HL-60 (cell line): Measurements from ENCODE around the gene KRTAP4-16.

Source experiments
- DNase-seq, 2 experiments: peaks; one replicate each; pipeline ENCODE4 v3.0.0-alpha.2; 2010 to 2020; ENCODE audit warnings: low read depth in 1 of 2, low spot score in 1 of 2
- H3K27ac ChIP-seq: fragments of 250-450 bp; sonication (Bioruptor Pico); replicated peaks from 2 replicates; pipeline ENCODE4 v1.5.1; 2020; ENCODE audit warnings: mild to moderate bottlenecking, moderate library complexity
- H3K27me3 ChIP-seq: fragments of 250-450 bp; sonication (Bioruptor Pico); 2 replicates; pipeline ENCODE4 v1.5.1; 2021; ENCODE audit warnings: mild to moderate bottlenecking, moderate library complexity; ENCODE audit not compliant: insufficient read depth, poor library complexity, severe bottlenecking
- H3K4me3 ChIP-seq: replicated peaks from 2 replicates; pipeline ENCODE4 v1.5.1; 2011; ENCODE audit warnings: mild to moderate bottlenecking, control low read depth, low read length; ENCODE audit not compliant: insufficient read depth
- GABPA ChIP-seq: IDR thresholded peaks from 2 replicates; pipeline ENCODE4 v1.6.1; 2012; ENCODE audit warnings: low read depth
- POLR2AphosphoS5 ChIP-seq: IDR thresholded peaks from 2 replicates; pipeline ENCODE4 v1.6.1; 2012; ENCODE audit warnings: low read depth
- SPI1 ChIP-seq: IDR thresholded peaks from 2 replicates; pipeline ENCODE4 v1.6.1; 2012; ENCODE audit warnings: low read depth, mild to moderate bottlenecking, borderline replicate concordance
- long read RNA-seq: library from polyadenylated mRNA; unstranded; transcript quantifications from one replicate; pipeline ENCODE4 v2.0.0, GENCODE V29; 2020
- TF ChIP-seq, protein P1 (sequence below): IDR thresholded peaks from 2 replicates; pipeline ENCODE4 v1.6.1; 2012; ENCODE audit warnings: low read depth; ENCODE audit not compliant: insufficient replicate concordance
- TF ChIP-seq, protein P2 (sequence below): IDR thresholded peaks from one replicate; pipeline ENCODE4 v1.5.1; 2011; ENCODE audit warnings: low read length, control low read depth, inconsistent platforms; ENCODE audit not compliant: insufficient read depth

KRTAP4-16 gene
- long read RNA-seq = 0 reads

DNA sequence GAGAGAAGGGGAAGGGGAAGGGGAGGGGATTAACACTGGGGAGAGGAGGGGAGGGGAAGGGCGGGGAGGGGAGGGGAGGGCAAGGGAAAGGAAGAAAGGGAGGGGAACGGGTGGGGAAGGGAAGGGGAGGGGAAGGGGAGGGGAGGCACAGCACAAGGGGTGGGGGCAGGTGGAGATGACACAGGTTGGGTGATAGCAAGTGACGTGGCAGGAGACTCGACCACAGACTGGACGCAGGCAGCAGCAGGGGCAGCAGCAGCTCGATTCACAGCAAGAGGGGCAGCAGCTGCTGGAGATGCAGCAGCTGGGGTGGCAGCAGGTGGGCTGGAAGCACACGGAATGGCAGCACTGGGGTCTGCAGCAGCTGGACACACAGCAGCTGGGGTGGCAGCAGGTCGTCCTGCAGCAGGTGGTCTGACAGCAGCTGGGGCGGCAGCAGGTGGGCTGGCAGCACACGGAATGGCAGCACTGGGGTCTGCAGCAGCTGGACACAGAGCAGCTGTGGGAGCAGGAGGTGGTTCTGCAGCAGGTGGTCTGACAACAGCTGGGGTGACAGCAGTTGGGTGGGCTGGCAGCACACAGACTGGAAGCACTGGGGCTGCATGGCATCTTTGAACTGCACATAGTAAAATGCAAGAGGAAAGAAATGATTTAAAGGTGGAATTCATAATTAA is at the start of gene KRTAP4-16:
Gene KRTAP4-16 (minus strand): TSS at position 624 of the 674 bp plus-strand sequence. CDS start 0 bp downstream, at position 624.
- H3K27me3 ChIP-seq = no peaks in the 10 kb centered on the region
- H3K27ac ChIP-seq = no peak within 1 kb of the TSS
- TF ChIP-seq, protein P1, sequence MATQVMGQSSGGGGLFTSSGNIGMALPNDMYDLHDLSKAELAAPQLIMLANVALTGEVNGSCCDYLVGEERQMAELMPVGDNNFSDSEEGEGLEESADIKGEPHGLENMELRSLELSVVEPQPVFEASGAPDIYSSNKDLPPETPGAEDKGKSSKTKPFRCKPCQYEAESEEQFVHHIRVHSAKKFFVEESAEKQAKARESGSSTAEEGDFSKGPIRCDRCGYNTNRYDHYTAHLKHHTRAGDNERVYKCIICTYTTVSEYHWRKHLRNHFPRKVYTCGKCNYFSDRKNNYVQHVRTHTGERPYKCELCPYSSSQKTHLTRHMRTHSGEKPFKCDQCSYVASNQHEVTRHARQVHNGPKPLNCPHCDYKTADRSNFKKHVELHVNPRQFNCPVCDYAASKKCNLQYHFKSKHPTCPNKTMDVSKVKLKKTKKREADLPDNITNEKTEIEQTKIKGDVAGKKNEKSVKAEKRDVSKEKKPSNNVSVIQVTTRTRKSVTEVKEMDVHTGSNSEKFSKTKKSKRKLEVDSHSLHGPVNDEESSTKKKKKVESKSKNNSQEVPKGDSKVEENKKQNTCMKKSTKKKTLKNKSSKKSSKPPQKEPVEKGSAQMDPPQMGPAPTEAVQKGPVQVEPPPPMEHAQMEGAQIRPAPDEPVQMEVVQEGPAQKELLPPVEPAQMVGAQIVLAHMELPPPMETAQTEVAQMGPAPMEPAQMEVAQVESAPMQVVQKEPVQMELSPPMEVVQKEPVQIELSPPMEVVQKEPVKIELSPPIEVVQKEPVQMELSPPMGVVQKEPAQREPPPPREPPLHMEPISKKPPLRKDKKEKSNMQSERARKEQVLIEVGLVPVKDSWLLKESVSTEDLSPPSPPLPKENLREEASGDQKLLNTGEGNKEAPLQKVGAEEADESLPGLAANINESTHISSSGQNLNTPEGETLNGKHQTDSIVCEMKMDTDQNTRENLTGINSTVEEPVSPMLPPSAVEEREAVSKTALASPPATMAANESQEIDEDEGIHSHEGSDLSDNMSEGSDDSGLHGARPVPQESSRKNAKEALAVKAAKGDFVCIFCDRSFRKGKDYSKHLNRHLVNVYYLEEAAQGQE = no peak
- TF ChIP-seq POLR2AphosphoS5 (no peak), SPI1 (no peak), GABPA (no peak)
- TF ChIP-seq, protein P2, sequence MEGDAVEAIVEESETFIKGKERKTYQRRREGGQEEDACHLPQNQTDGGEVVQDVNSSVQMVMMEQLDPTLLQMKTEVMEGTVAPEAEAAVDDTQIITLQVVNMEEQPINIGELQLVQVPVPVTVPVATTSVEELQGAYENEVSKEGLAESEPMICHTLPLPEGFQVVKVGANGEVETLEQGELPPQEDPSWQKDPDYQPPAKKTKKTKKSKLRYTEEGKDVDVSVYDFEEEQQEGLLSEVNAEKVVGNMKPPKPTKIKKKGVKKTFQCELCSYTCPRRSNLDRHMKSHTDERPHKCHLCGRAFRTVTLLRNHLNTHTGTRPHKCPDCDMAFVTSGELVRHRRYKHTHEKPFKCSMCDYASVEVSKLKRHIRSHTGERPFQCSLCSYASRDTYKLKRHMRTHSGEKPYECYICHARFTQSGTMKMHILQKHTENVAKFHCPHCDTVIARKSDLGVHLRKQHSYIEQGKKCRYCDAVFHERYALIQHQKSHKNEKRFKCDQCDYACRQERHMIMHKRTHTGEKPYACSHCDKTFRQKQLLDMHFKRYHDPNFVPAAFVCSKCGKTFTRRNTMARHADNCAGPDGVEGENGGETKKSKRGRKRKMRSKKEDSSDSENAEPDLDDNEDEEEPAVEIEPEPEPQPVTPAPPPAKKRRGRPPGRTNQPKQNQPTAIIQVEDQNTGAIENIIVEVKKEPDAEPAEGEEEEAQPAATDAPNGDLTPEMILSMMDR = no peak
- DNase-seq = no peak
- no peak within 1 kb of the TSS for H3K4me3 ChIP-seq

DNA sequence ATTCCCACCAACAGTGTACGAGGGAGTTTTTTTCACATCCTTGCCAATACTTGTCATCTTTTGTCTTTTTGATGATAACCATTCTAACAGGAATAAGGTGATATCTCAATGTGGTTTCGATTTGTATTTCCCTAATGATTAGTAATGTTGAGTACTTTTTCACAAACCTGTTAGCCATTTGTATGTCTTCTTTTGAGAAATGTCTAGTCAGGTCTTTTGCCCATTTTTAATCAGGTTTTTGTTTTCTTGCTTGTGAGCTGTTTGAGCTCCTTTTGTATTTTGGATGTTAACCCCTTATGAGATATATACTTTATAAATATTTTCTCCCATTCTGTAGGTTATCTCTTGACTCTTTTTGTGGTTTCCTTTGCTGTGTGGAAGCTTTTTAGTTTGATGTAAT is 49.5 kb upstream of the KRTAP4-16 start:
- TF ChIP-seq POLR2AphosphoS5 (no peak), SPI1 (no peak), GABPA (no peak)
- TF ChIP-seq, protein P1 = no peak
- TF ChIP-seq, protein P2 = no peak
- no peak for DNase-seq
- no peak overlapping the region for H3K27ac ChIP-seq
- no peak overlapping the region for H3K4me3 ChIP-seq
- peaks cover 2% of the 10 kb centered on the region for H3K27me3 ChIP-seq

DNA sequence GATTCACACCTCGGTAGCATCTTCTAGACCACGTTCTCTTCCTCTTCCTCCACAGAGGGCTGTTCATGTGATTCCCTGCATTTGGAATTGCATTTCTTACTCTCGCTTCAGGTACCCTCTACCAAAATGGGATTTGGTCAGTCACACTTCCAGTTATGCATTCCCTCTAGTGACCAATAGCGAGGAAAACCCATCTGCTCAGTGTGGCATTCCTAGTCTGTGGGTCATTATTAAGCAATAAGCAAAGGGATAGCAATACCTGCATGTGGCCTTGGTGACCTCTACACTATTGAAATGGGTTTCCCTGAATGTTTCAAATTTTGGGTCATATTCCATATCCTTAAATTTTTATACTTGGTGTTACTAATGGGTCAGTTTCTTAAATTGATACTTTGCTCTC is 48.0 kb upstream of the KRTAP4-16 start:
- TF ChIP-seq SPI1 (no peak), POLR2AphosphoS5 (no peak), GABPA (no peak)
- TF ChIP-seq, protein P1 = no peak
- TF ChIP-seq, protein P2 = no peak
- Histone ChIP-seq H3K27ac (no peak overlapping the region), H3K27me3 (peaks cover 2% of the 10 kb centered on the region), H3K4me3 (no peak overlapping the region)
- no peak for DNase-seq
